Esophagus squamous epithelium (tissue), 4 donors: ENCODE data around the gene ZYX.
A peak's percentile ranks its signal among the peaks of the same experiment; 100 is the strongest.

Source experiments
- POLR2A ChIP-seq, 4 donors: fragments of 450-650 bp; IDR thresholded peaks; one replicate each; pipeline ENCODE4 v1.6.1; 2017; ENCODE audit warnings: antibody characterized with exemption in 4 of 4, mild to moderate bottlenecking in 4 of 4, moderate library complexity in 3 of 4
- TF ChIP-seq, protein P1 (sequence below), 6 experiments: fragments of 450-650 bp in 4 of 6; fragments of 200-600 bp in 2 of 6; sonication (generic) in 2 of 6; IDR thresholded peaks; one replicate each; pipeline ENCODE4 v1.5.1; 2016 to 2019; ENCODE audit warnings: antibody characterized with exemption in 6 of 6, mild to moderate bottlenecking in 4 of 6, moderate library complexity in 4 of 6

DNA sequence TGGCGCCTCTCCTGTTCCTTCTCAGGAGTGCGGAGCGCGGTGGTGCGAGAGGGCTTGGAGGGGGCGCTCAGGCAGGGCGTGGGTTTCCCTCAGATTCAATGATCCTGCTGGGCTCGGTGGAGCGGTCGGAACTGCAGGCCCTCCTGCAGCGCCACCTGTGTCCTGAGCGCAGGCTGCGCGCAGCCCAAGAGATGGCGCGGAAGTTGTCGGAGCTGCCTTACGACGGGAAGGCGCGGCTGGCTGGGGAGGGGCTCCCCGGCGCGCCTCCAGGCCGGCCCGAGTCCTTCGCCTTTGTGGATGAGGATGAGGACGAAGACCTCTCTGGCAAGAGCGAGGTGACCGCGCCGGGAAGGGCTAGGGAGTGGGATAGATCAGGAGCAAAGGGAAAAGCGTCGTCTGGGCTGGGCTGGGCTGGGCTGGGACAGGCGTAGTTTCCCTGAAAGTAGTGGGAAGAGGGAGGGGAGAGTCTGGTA lies 35.7 kb upstream of the ZYX start:
- TF ChIP-seq, protein P1, sequence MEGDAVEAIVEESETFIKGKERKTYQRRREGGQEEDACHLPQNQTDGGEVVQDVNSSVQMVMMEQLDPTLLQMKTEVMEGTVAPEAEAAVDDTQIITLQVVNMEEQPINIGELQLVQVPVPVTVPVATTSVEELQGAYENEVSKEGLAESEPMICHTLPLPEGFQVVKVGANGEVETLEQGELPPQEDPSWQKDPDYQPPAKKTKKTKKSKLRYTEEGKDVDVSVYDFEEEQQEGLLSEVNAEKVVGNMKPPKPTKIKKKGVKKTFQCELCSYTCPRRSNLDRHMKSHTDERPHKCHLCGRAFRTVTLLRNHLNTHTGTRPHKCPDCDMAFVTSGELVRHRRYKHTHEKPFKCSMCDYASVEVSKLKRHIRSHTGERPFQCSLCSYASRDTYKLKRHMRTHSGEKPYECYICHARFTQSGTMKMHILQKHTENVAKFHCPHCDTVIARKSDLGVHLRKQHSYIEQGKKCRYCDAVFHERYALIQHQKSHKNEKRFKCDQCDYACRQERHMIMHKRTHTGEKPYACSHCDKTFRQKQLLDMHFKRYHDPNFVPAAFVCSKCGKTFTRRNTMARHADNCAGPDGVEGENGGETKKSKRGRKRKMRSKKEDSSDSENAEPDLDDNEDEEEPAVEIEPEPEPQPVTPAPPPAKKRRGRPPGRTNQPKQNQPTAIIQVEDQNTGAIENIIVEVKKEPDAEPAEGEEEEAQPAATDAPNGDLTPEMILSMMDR (IDR thresholded peaks at IDR 0.05), result peak; percentile 49 to 71 (median 56)
- TF ChIP-seq POLR2A (IDR thresholded peaks at IDR 0.05), result no peak
